Skeletal muscle cell (primary cell): Measurements from ENCODE around the gene STXBP2.
A peak's percentile ranks its signal among the peaks of the same experiment; 100 is the strongest.

ENCODE experiments used
- DNase-seq: peaks from one replicate; pipeline ENCODE4 v3.0.0-alpha.2; 2010; ENCODE audit warnings: low read depth
- H3K4me3 ChIP-seq: 2 replicates; pipeline ENCODE4 v1.5.1; 2011; ENCODE audit warnings: low read depth, mild to moderate bottlenecking, control low read depth, low read length, moderate library complexity

The STXBP2 gene

DNA sequence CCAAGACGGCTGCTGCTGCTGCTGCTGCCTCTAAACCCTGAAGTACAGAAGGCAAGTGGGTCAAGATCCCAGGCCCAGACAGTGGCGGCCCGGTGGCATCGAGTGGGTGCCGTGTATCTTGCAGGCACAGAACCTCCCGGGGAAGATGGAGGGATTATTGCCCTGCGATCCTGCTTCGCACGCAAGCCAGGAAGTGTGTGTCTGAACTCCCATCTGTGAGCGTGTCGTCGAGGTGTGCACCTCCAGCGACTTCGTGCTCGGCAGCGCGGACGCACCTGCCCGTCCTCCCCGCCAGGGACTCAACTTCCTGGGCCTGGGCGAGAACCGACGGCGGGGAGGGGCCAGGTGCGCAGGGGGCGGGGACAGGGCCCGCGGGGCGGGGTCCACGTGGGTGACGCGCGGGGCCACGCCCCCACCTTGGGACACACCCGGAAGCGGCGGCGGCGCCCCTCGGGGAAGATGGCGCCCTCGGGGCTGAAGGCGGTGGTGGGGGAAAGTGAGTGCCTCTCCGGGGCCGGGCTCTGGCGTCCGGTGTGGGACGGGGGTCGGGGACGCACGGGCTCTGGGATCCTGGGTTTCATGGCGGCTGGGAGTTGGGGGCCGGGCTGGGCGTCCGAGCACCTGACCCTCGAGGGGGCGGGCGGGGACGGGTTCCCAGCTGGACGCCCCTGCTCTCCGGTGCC is at the start of gene STXBP2:
Gene STXBP2, plus strand, starts transcription at position 420 of the 683 bp plus-strand sequence. Its CDS starts 40 bp downstream, at position 460.
- peak within 1 kb of the TSS; percentile 25 for H3K4me3 ChIP-seq
- no peak for DNase-seq

DNA sequence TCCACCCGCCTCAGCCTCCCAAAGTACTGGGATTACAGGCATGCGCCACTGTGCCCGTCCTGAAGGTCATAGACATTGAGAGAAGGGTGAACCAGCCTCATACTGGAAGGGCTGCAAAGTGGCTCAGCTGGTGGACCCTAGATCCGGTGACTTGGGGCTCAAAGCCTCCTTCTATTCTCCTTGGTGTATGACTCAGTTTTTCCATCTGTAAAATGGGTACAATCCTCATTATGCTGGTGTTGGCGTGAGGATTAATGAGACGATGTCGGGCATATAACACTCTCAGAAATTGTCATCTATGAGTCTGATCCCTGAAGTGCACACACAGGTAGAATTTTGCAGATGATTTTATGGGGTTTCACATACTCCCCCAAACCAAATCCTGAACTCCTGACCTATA is 47.1 kb upstream of the STXBP2 start:
- DNase-seq, result no peak
- no peak overlapping the region for H3K4me3 ChIP-seq

DNA sequence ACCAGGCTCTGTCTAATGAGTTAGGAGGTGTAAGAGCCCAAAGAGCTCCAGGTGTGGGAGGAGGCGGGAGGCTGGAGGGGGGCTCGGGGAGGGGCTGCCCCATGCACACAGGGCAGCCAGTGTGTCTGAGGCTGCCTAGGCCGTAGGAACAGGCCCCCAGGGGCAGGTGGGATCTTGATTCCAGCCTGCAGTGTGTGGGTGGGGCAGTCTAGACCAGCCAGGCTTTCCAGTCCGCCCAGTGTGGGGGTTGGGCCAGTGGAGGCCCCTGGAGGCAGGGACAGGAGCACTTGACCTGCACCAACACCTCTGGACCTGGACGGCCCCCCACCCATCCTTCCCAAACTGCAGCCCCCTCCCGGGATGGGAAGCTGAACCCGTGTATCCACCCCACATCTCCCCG is 46.7 kb upstream of the STXBP2 start:
- H3K4me3 ChIP-seq, result no peak overlapping the region
- DNase-seq, result no peak

DNA sequence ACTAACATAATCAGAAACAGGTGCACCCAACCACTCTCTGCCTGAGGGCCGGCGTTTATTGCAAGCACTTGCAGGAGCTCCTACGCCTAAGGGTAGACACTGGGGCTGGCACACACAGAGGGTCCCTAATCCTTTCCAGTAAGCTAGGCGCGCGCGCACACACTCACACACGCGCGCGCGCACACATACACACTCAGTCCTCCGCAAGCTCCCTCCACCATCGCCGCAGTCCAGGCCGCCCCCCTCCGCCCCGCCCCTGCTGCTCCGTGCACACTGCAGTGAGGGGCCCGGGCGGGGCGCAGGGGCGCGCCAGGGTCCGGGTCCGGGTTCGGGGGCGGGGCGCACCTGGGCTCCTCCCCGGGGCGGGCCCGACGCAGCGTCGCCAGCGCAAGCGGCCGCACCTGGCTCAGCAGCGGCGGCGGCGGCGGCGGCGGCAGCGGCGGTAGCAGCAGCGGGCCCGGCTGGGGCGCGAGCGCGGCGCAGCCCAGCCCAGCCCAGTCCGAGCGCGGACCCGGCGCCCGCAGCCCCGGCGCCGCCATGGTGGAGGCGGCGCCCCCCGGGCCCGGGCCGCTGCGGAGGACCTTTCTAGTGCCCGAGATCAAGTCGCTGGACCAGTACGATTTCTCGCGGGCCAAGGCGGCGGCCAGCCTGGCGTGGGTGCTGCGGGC is 41.3 kb upstream of the STXBP2 start, which contains the start of gene CAMSAP3:
Gene CAMSAP3, plus strand, starts transcription at position 398 of the 668 bp plus-strand sequence. Its CDS starts 140 bp downstream, at position 538.
- no peak for DNase-seq
- peak within 1 kb of the TSS; percentile 27 for H3K4me3 ChIP-seq

DNA sequence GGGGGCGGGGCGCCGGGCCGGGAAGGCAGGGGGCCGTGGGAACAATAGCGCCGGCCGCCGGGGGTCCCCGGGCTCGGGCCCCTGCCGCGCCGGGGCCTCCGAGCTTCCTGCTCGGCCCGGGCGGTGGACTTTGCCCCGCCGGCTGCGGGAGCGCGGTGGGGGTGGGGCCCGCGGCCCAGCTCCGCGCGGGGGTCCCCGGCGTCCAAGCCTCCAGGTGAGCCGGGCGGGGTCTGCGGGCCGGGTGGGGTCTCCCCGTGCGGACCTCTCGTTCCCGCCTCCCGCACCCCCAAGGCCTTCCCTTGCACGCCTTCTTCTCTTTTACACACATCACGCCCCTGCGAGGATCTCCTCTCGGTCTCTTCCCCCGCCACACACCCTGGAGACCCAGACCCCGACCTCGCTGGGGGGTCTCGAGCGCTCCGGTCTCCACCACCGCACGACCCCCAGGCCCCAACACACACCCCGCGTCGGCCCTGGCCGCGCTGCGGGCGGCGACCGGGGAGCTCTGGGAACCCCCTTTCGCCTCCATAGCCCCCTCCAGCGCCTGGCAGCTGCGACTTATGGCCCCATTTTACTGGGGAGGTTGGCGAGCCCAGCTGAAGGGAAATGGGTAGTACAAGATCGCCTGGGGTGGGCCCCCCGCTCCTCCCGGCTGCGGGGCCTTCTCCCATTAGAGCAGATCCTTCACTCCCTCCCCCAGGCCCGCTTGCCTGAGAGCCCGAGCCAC is 40.5 kb upstream of the STXBP2 start:
- no peak for DNase-seq

DNA sequence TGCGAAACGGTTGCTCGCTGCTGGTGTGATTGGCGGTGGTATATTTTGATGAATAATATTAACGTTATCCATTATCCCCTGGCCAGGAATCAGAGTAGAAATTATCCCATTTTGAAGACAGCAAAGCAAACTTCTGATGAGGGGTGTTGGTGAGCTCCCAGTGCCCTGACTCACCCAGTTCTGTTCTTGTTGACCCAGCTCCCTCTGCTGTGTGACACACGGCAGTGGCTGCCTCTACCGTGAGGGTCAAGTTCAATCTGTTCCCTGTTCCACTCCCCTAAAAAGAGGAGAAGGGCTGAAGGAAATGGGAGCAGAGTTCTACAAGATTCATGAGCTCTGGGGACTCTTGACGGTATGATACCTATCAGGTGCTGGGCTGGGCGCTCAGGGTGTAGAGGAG is 39.2 kb upstream of the STXBP2 start:
- no peak for DNase-seq
- H3K4me3 ChIP-seq, result no peak overlapping the region

More for the DNA sequence above, 40.5 kb upstream of the STXBP2 start:
- H3K4me3 ChIP-seq, result no peak overlapping the region

DNA sequence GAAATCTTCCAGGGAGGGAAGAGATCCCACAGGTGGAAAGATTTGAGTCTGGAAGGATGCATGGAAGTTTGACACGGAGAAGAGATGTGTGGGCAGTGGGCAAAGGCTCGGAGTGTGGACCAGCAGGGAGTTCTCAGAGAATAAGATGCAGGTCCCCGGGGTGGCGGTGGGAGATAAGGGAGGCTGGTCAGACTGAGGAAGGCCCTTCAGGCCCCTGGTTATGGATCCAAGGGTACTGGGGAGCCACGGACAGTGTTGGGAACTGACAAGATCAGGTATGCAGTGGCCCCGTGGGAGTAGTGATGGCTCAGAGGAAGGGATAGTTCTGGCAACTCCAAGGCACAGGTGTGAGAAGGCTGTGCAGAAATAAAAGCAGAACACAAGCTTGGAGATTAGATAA is 38.7 kb upstream of the STXBP2 start:
- H3K4me3 ChIP-seq, result no peak overlapping the region
- DNase-seq, result no peak

DNA sequence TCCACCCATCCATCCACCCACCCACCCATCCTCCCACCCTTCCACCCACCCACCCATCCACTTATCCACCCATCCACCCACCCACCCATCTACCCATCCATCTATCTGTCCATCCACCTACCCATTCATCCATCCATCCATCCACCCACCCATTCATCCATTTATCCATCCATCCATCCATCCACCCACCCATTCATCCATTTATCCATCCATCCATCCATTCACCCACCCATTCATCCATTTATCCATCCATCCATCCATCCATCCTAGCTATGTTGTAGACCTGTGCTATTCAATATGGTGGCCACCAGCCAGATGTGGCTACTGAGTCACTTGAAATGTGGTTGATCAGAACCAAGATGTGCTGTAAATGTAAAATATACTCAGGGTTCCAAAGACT is 36.2 kb upstream of the STXBP2 start:
- H3K4me3 ChIP-seq, result no peak overlapping the region
- DNase-seq, result no peak

DNA sequence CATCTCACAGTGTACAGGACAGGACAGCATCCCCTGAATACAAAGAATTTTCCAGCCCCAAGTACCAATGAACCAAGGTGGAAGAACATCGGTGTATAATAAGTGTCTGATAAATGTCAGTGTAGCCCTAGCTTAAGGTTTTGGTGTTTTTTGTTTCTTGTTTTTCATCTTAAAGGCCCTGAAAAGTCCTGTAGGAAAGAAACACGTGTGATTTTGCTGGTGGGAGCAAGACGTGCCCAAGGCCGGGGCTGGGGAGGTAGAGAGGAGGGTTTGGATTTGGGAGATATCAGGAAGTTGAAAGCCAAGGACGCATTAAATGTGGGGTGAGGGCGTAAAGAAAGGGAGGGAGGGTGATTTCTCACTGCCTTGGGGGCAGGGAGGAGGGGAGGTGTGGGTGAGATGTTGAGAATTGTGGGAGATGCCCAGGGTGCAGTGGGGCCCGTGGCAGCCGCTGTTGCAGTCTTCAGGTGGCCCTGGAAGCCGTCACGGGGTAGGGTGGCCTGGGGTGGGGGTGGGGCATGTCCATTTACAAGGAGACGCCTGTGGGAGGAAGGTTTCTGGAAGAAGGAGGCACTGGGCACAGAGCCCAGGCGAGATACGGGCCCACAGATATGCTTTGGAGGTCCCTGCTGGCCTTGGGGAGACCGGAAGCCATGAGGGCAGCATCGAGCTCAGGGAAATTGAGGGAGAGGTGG is 34.5 kb upstream of the STXBP2 start:
- H3K4me3 ChIP-seq, result no peak overlapping the region
- DNase-seq, result no peak

DNA sequence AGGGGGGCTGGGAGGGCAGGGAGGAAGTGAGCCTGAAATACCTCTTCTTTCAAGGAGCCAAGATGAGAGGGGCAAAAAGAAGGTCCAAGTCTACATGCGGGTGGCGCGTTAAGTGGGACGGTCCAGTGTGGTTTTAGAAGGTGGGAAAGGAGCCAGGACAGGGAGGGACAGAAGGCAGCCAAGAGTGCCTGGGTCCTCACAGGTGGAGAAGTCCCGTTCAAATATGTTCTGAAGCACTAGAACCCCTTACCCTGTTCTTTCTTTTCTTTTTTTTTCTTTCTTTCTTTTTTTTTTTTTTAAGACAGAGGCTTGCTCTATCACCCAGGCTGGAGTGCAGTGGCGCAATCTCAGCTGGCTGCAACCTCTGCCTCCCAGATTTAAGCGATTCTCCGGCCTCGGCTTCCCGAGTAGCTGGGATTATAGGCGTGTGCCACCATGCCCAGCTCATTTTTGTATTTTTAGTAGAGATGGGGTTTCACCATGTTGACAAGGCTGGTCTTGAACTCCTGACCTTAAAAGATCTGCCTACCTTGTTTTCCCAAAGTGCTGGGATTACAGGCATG is 33.9 kb upstream of the STXBP2 start:
- no peak for DNase-seq
- H3K4me3 ChIP-seq, result no peak overlapping the region

DNA sequence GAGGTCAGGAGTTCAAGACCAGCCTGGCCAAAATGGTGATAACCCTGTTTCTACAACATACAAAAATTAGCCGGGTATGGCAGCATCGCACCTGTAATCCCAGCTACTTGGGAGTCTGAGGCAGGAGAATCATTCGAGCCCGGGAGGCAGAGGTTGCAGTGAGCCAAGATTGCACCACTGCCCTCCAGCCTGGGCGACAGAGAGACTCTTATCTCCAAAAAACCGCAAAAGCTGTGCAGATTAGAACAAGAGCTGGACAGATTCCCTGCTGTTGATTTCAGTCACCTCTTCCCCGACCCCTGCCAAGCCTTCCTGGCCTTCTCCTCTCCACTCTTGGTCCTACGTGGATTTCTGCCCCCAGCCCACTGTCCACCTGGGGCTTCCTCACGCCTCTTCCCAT is 33.0 kb upstream of the STXBP2 start:
- H3K4me3 ChIP-seq, result no peak overlapping the region
- DNase-seq, result no peak

DNA sequence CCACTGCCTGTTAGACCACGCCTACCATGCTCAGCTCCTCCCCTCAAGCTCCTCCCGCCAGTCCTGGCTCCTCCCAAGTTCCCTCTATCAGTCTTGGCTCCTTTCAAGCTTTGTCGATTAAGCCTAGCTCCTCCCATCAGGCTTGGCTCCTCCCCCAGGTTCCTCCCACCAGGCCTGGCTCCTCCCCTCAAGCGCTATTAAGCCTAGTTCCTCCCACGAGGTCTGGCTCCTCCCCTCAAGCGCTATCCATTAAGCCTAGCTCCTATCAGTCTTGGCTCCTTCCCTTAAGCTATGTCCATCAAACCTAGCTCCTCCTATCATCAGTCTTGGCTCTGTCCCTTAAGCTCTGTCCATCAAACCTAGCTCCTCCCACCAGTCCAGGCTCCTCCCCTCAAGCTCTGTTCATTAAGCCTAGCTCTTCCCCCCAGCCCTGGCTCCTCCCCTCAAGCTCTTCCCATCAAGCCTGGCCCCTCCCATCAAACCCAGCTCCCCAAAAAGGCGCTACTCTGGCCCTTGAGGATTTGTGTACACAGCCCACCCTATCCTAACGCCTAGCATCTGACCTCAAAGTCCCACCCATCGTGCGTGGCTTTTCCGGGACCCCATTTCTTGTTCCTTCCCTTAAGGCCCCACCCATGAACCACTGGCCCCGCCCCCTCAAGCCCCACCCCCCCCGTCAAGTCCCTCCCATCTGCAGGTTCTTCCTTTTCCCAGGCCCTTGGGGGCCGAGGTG is 31.3 kb upstream of the STXBP2 start:
- H3K4me3 ChIP-seq, result no peak overlapping the region
- DNase-seq, result no peak

DNA sequence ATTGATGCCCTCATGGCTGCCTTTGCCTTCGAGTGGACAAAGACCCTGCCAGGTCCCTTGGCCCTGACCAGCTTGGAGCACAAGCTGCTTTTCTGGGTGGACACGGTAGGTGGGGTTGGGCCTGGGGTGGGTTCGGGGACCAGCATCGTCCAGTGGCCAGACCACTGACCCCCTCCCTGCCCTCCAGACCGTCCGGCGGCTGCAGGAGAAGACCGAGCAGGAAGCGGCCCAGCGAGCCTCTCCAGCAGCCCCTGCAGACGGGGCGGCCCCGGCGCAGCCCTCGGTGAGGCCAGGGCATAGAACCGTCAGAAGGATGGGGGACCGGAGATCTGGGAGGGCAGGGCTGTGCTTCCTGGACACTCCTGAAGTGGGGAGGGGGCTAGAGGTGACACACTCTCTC is 30.6 kb upstream of the STXBP2 start:
- no peak overlapping the region for H3K4me3 ChIP-seq
- no peak for DNase-seq

DNA sequence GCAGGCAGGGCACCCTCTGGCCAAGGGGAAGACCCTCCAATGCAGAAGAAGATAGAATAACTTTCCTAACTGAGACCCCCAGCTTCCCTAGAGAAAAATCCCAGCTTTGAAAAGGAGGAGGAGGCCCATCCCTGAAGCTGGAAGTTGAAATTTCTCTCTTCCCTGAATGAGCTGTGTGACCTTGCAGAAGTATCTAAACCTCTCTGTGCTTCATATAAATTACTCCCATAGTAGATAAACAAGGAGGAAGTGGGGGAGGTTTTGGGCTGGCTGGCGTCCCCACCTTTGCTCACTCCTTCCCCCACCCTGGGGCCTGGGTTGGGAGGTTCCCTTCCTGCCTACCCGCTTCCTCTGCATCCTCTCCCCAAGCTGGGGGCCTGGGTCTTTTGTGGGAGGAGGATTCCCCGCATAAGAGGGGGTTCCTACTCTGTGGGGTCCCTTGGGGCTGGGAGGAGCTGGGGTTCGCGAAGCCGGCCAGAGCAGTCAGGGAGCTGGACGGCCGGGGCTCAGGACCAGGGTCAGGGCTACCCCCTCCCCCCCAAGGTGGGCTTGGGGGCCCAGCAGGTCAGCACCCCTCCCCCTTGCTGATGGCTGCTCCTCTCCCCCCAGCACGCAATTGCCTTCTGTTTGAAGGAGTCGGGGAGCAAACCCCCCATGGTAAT is 29.6 kb upstream of the STXBP2 start:
- H3K4me3 ChIP-seq, result no peak overlapping the region
- DNase-seq, result no peak

DNA sequence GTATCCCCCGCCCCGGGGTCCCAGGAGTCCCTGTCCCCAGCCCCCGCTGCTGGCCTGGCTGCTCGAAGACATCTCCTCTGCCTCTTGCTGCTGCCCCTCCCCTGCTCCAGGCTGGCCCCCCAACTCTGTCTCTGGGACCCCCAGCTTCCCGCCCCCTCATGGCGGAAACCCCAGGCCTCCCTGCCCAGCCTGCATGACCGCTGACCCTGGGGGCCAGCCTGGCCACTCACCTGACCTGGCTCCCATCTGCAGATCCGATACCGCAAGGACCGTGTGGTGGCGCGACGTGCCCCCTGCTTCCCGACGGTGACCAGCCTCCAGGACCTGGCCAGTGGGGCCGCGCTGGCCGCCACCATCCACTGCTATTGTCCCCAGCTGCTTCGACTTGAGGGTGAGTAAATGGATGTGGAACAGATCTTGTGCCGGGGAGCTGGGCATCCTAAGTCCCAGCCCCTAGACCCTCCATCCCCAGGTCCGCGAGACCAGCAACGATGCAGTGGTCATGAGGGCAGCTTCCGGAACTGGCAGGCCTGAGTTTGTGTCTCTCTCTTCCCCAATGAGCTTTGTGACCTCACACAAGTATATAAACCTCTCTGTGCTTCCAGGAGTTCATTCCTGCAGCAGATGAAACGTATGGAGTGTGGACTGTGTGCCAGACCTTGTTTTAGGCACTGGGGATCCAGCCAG is 28.9 kb upstream of the STXBP2 start:
- DNase-seq, result no peak
- no peak overlapping the region for H3K4me3 ChIP-seq

DNA sequence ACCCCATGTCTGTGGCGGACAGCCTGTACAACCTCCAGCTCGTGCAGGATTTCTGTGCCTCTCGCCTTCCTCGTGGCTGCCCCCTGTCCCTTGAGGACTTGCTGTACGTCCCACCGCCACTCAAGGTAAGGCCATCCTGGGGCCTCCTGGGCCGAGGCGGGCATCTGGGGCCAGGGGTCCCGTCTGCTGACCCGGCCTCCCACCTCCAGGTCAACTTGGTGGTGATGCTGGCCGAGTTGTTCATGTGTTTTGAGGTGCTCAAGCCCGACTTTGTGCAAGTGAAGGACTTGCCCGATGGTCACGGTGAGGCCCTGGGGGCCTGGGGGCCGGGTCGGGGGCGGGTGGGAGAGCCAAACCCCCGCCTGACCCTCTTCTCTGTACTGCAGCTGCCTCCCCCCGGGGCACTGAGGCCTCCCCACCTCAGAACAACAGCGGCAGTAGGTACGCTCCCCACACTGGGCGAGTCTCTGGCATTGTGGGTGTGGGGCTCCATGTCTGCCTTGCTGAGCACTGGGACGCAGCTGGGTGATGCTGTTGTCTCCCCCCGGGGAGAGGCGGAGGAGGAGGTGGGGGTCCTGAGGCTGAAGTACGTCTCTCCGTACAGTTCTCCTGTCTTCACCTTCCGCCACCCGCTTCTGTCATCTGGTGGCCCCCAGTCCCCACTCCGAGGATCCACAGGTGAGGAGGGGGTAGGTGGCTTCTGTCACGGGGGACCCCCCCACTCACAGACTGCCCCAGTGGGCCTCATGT is 26.2 kb upstream of the STXBP2 start:
- no peak for DNase-seq
- H3K4me3 ChIP-seq, result no peak overlapping the region

DNA sequence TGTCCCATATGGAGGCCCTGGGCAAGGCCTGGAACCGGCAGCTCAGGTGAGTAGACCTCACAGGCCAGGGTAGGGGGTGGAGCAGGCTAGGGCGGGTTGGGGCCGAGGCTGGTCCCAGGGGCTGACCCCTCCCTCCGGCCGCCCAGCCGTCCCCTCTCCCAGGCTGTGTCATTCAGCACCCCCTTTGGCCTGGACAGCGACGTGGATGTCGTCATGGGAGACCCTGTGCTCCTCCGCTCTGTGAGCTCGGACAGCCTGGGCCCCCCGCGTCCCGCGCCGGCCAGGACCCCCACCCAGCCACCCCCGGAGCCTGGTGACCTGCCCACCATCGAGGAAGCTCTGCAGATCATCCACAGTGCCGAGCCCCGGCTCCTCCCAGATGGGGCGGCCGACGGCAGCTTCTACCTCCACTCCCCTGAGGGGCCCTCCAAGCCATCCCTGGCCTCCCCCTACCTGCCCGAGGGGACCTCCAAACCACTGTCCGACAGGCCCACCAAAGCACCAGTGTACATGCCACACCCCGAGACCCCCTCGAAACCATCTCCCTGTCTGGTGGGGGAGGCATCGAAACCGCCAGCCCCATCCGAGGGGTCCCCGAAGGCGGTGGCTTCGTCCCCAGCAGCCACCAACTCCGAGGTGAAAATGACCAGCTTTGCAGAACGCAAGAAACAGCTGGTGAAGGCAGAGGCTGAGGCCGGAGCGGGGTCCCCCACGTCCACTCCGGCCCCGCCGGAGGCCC is 25.2 kb upstream of the STXBP2 start:
- no peak overlapping the region for H3K4me3 ChIP-seq
- no peak for DNase-seq
